Mesendoderm (in vitro differentiated cells): ENCODE results near the gene PKHD1.

Experiments
- DNase-seq: peaks from one replicate; pipeline ENCODE4 v3.0.0; 2013
- H2AK5ac ChIP-seq: 2 replicates; pipeline ENCODE4 v1.6.1; 2013; ENCODE audit warnings: low read length, inconsistent platforms
- H2BK120ac ChIP-seq: 2 replicates; pipeline ENCODE4 v1.6.1; 2013; ENCODE audit warnings: low read depth, mild to moderate bottlenecking, low read length, moderate library complexity, mixed read lengths
- H2BK15ac ChIP-seq: replicated peaks from 2 replicates; pipeline ENCODE4 v1.6.1; 2013; ENCODE audit warnings: low read depth, mild to moderate bottlenecking, moderate library complexity
- H2BK5ac ChIP-seq: 2 replicates; pipeline ENCODE4 v1.6.1; 2013; ENCODE audit warnings: low read length, inconsistent platforms
- H3K18ac ChIP-seq: 2 replicates; pipeline ENCODE4 v1.6.1; 2013; ENCODE audit warnings: mild to moderate bottlenecking, low read length, mixed read lengths
- H3K23ac ChIP-seq: one replicate; pipeline ENCODE4 v1.6.1; 2013; ENCODE audit warnings: low read length
- H3K27ac ChIP-seq: 2 replicates; pipeline ENCODE4 v1.5.1; 2013; ENCODE audit warnings: low read depth, mild to moderate bottlenecking, inconsistent platforms, low read length, moderate library complexity
- H3K27me3 ChIP-seq: 2 replicates; pipeline ENCODE4 v1.6.1; 2013; ENCODE audit warnings: low read length, control low read depth, mild to moderate bottlenecking, inconsistent platforms; ENCODE audit not compliant: insufficient read depth, poor library complexity
- H3K36me3 ChIP-seq: 2 replicates; pipeline ENCODE4 v1.6.1; 2013; ENCODE audit warnings: low read length, inconsistent platforms; ENCODE audit not compliant: control insufficient read depth, insufficient read depth
- H3K4ac ChIP-seq: one replicate; pipeline ENCODE4 v1.6.1; 2013; ENCODE audit warnings: low read depth, mild to moderate bottlenecking, low read length, moderate library complexity
- H3K4me1 ChIP-seq: 2 replicates; pipeline ENCODE4 v1.6.1; 2013; ENCODE audit warnings: low read depth, low read length, inconsistent platforms; ENCODE audit not compliant: control insufficient read depth
- H3K4me2 ChIP-seq: 2 replicates; pipeline ENCODE4 v1.6.1; 2013; ENCODE audit warnings: low read length
- H3K4me3 ChIP-seq: 2 replicates; pipeline ENCODE4 v1.5.1; 2013; ENCODE audit warnings: mild to moderate bottlenecking, low read length
- H3K56ac ChIP-seq: one replicate; pipeline ENCODE4 v1.6.1; 2013; ENCODE audit warnings: low read length
- H3K79me1 ChIP-seq: 2 replicates; pipeline ENCODE4 v1.6.1; 2013; ENCODE audit warnings: low read length, inconsistent platforms
- H3K79me2 ChIP-seq: 2 replicates; pipeline ENCODE4 v1.6.1; 2013; ENCODE audit warnings: mild to moderate bottlenecking, low read length; ENCODE audit not compliant: control insufficient read depth, insufficient read depth
- H3K9ac ChIP-seq: 2 replicates; pipeline ENCODE4 v1.6.1; 2013; ENCODE audit warnings: low read length, inconsistent platforms
- H4K5ac ChIP-seq: one replicate; pipeline ENCODE4 v1.6.1; 2013; ENCODE audit warnings: low read length
- H4K8ac ChIP-seq: one replicate; pipeline ENCODE4 v1.6.1; 2013; ENCODE audit warnings: low read depth, mild to moderate bottlenecking, control low read depth, low read length, moderate library complexity
- WGBS: extraction: QIAGEN DNeasy Blood & Tissue Kit; methylation state at CpG from one replicate; pipeline ENCODE4 v1.1.7; 2013; ENCODE audit warnings: low lambda C conversion rate, missing lambda C conversion rate; ENCODE audit not compliant: insufficient coverage; ENCODE audit errors: extremely low coverage; 5-methylcytosine and 5-hydroxymethylcytosine counted together

The PKHD1 gene

GRCh38 chr6:52000064-52000463 is 87.3 kb downstream of the PKHD1 start:
- H3K79me2 ChIP-seq, result no peaks in the 10 kb centered on the region
- no peak overlapping the region for H3K18ac ChIP-seq
- no peaks in the 10 kb centered on the region for H3K27me3 ChIP-seq
- no peaks in the 10 kb centered on the region for H3K36me3 ChIP-seq
- H2BK15ac ChIP-seq, result no peak overlapping the region
- no peaks in the 10 kb centered on the region for H3K79me1 ChIP-seq
- H3K4me3 ChIP-seq, result no peak overlapping the region
- no peak overlapping the region for H3K4ac ChIP-seq
- H2BK5ac ChIP-seq, result no peak overlapping the region
- H2BK120ac ChIP-seq, result no peak overlapping the region
- no peak overlapping the region for H3K4me2 ChIP-seq
- H2AK5ac ChIP-seq, result no peak overlapping the region
- no peak overlapping the region for H3K27ac ChIP-seq
- peak; percentile 13 for DNase-seq
- no peak overlapping the region for H3K9ac ChIP-seq
- H4K5ac ChIP-seq, result no peak overlapping the region
- H3K4me1 ChIP-seq, result no peaks in the 10 kb centered on the region
- no peak overlapping the region for H3K56ac ChIP-seq
- H3K23ac ChIP-seq, result no peak overlapping the region
- H4K8ac ChIP-seq, result no peak overlapping the region
- no CpG with 5 or more reads among the region's 3 CpGs for WGBS

GRCh38 chr6:51996296-51996947 is 91.0 kb downstream of the PKHD1 start:
- DNase-seq, result no peak
- Histone ChIP-seq H3K18ac (no peak overlapping the region), H3K4me2 (no peak overlapping the region), H3K36me3 (no peaks in the 10 kb centered on the region), H3K4ac (no peak overlapping the region), H2AK5ac (no peak overlapping the region), H3K4me3 (no peak overlapping the region), H3K27me3 (no peaks in the 10 kb centered on the region), H3K27ac (no peak overlapping the region), H3K56ac (no peak overlapping the region), H4K5ac (no peak overlapping the region), H2BK120ac (no peak overlapping the region), H3K9ac (no peak overlapping the region), H3K4me1 (no peaks in the 10 kb centered on the region), H2BK5ac (no peak overlapping the region), H3K79me1 (no peaks in the 10 kb centered on the region), H4K8ac (no peak overlapping the region), H3K79me2 (no peaks in the 10 kb centered on the region), H3K23ac (no peak overlapping the region), H2BK15ac (no peak overlapping the region)
- no CpG with 5 or more reads among the region's 6 CpGs for WGBS

GRCh38 chr6:51995214-51995755 is 92.1 kb downstream of the PKHD1 start:
- Histone ChIP-seq H3K27me3 (no peaks in the 10 kb centered on the region), H3K4ac (no peak overlapping the region), H3K4me1 (no peaks in the 10 kb centered on the region), H2AK5ac (no peak overlapping the region), H4K8ac (no peak overlapping the region), H2BK120ac (no peak overlapping the region), H3K27ac (no peak overlapping the region), H3K4me2 (no peak overlapping the region), H2BK15ac (no peak overlapping the region), H3K56ac (peak overlapping the region; percentile 53), H3K79me2 (no peaks in the 10 kb centered on the region), H3K4me3 (no peak overlapping the region), H4K5ac (no peak overlapping the region), H3K36me3 (no peaks in the 10 kb centered on the region), H3K18ac (no peak overlapping the region), H2BK5ac (no peak overlapping the region), H3K9ac (no peak overlapping the region), H3K79me1 (no peaks in the 10 kb centered on the region), H3K23ac (no peak overlapping the region)
- no CpG with 5 or more reads among the region's 1 CpG for WGBS
- peak; percentile 27 for DNase-seq

- no peak overlapping the region for H3K4me3 ChIP-seq
- WGBS, result no CpG with 5 or more reads among the region's 3 CpGs
Observed at GRCh38 chr6:51992876-51993275, 94.5 kb downstream of the PKHD1 start.

GRCh38 chr6:51989789-51990188 is 97.6 kb downstream of the PKHD1 start:
- Histone ChIP-seq H4K8ac (no peak overlapping the region), H3K4me1 (no peaks in the 10 kb centered on the region), H2AK5ac (no peak overlapping the region), H3K27ac (no peak overlapping the region), H3K36me3 (no peaks in the 10 kb centered on the region), H3K23ac (no peak overlapping the region), H3K79me2 (no peaks in the 10 kb centered on the region), H3K27me3 (no peaks in the 10 kb centered on the region), H3K18ac (no peak overlapping the region), H3K79me1 (no peaks in the 10 kb centered on the region), H3K4ac (no peak overlapping the region), H3K56ac (no peak overlapping the region), H2BK5ac (no peak overlapping the region), H2BK15ac (no peak overlapping the region), H3K4me2 (no peak overlapping the region), H2BK120ac (no peak overlapping the region), H3K9ac (no peak overlapping the region), H4K5ac (no peak overlapping the region), H3K4me3 (no peak overlapping the region)
- DNase-seq, result no peak
- no CpG with 5 or more reads among the region's 1 CpG for WGBS

More at GRCh38 chr6:51992876-51993275, 94.5 kb downstream of the PKHD1 start:
- Histone ChIP-seq H3K9ac (no peak overlapping the region), H4K8ac (no peak overlapping the region), H2BK5ac (no peak overlapping the region), H3K79me2 (no peaks in the 10 kb centered on the region), H3K4me1 (no peaks in the 10 kb centered on the region), H3K56ac (no peak overlapping the region), H2BK15ac (no peak overlapping the region), H3K4ac (no peak overlapping the region), H3K79me1 (no peaks in the 10 kb centered on the region), H2AK5ac (no peak overlapping the region), H3K27me3 (no peaks in the 10 kb centered on the region), H2BK120ac (no peak overlapping the region), H3K18ac (no peak overlapping the region), H4K5ac (no peak overlapping the region), H3K4me2 (no peak overlapping the region), H3K36me3 (no peaks in the 10 kb centered on the region), H3K27ac (no peak overlapping the region), H3K23ac (no peak overlapping the region)
- no peak for DNase-seq

GRCh38 chr6:51986864-51987263 is 100.5 kb downstream of the PKHD1 start:
- Histone ChIP-seq H4K8ac (no peak overlapping the region), H3K18ac (no peak overlapping the region), H2BK15ac (no peak overlapping the region), H3K56ac (no peak overlapping the region), H2BK120ac (no peak overlapping the region), H3K9ac (no peak overlapping the region), H3K27me3 (no peaks in the 10 kb centered on the region), H3K4me2 (no peak overlapping the region), H2BK5ac (no peak overlapping the region), H3K36me3 (no peaks in the 10 kb centered on the region), H4K5ac (no peak overlapping the region), H2AK5ac (no peak overlapping the region), H3K4ac (no peak overlapping the region), H3K79me1 (no peaks in the 10 kb centered on the region), H3K4me3 (no peak overlapping the region), H3K4me1 (no peaks in the 10 kb centered on the region), H3K79me2 (no peaks in the 10 kb centered on the region), H3K23ac (no peak overlapping the region), H3K27ac (no peak overlapping the region)
- DNase-seq, result no peak
- WGBS, result no CpG with 5 or more reads among the region's 5 CpGs
